Neutrophil (primary cell): ENCODE data around the gene ZMAT5.

Experiments used
- H3K27ac ChIP-seq: fragments of 200-600 bp; sonication (generic); 2 replicates; pipeline ENCODE4 v1.5.1; 2016; ENCODE audit warnings: mild to moderate bottlenecking, moderate library complexity
- H3K27me3 ChIP-seq: fragments of 200-600 bp; sonication (generic); 2 replicates; pipeline ENCODE4 v1.6.0; 2016; ENCODE audit warnings: mild to moderate bottlenecking
- H3K36me3 ChIP-seq: fragments of 200-600 bp; sonication (generic); 2 replicates; pipeline ENCODE4 v1.5.1; 2017
- H3K4me1 ChIP-seq, 2 experiments: fragments of 200-600 bp in 1 of 2; sonication (generic) in 1 of 2; 1 replicate in 1 of 2; 2 replicates in 1 of 2; pipeline versions ENCODE4 v1.5.1 to v1.6.1; 2013 to 2016; ENCODE audit warnings: low read depth in 1 of 2, low read length in 1 of 2, mild to moderate bottlenecking in 1 of 2, moderate library complexity in 1 of 2; ENCODE audit not compliant: control insufficient read depth in 1 of 2, insufficient read depth in 1 of 2
- H3K4me3 ChIP-seq, 2 experiments: fragments of 200-600 bp in 1 of 2; sonication (generic) in 1 of 2; 1 replicate in 1 of 2; 2 replicates in 1 of 2; pipeline ENCODE4 v1.5.1; 2013 to 2016; ENCODE audit warnings: low read depth in 1 of 2, low read length in 1 of 2, mild to moderate bottlenecking in 1 of 2, moderate library complexity in 1 of 2
- H3K9me3 ChIP-seq: fragments of 200-600 bp; sonication (generic); 2 replicates; pipeline ENCODE4 v1.5.1; 2016
- TF ChIP-seq, protein P1 (sequence below): fragments of 200-600 bp; sonication (generic); IDR thresholded peaks from 2 replicates; pipeline ENCODE4 v1.5.1; 2016; ENCODE audit warnings: antibody characterized with exemption

Gene ZMAT5

DNA sequence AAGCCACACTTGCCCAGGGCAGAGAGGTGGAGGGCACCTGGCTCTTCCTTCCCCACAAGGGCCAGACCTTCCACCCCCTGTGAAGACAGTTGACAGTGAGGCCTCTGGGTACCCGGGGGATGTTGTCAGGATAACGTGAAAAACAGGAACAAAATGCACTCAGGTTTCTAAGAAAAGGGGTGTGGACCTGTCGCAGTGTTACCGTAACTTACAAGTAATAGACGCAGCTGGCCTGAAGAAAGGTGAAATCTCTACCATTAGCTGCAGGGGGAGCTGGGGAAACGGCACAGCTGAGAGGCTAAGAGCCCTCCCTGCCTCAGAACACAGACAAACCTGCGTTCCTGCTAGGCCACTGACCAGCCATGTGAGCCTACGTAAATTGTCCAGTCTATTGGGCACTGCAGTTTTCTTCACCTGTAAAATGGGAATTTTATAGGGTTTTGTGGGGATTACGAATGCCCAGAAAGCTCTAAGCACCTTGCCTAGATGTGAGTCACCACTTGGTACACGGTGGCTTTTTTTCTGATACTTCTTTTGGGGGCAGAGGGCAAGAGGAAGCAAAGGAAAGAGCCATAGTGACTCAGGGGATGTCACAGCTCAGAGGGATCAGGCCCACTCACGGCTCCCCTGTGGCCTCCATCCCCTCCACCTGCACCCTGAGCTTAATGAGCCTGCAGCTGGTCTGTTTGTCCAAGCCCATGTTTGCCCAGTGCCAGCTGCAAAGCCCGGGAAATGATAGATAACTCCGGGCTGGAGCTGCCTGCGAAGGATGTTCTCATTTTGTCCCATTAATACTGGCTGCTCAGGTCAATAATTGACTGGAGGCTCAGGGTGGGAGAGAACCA lies 65.4 kb downstream of the ZMAT5 start:
- Histone ChIP-seq H3K27ac (no peak overlapping the region), H3K27me3 (peaks cover 23% of the 10 kb centered on the region), H3K4me1 (peaks cover 13 to 22% of the 10 kb centered on the region in 2 experiments), H3K4me3 (no peak overlapping the region), H3K9me3 (no peaks in the 10 kb centered on the region), H3K36me3 (peaks cover 12% of the 10 kb centered on the region)
- TF ChIP-seq, protein P1, sequence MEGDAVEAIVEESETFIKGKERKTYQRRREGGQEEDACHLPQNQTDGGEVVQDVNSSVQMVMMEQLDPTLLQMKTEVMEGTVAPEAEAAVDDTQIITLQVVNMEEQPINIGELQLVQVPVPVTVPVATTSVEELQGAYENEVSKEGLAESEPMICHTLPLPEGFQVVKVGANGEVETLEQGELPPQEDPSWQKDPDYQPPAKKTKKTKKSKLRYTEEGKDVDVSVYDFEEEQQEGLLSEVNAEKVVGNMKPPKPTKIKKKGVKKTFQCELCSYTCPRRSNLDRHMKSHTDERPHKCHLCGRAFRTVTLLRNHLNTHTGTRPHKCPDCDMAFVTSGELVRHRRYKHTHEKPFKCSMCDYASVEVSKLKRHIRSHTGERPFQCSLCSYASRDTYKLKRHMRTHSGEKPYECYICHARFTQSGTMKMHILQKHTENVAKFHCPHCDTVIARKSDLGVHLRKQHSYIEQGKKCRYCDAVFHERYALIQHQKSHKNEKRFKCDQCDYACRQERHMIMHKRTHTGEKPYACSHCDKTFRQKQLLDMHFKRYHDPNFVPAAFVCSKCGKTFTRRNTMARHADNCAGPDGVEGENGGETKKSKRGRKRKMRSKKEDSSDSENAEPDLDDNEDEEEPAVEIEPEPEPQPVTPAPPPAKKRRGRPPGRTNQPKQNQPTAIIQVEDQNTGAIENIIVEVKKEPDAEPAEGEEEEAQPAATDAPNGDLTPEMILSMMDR, result no peak

DNA sequence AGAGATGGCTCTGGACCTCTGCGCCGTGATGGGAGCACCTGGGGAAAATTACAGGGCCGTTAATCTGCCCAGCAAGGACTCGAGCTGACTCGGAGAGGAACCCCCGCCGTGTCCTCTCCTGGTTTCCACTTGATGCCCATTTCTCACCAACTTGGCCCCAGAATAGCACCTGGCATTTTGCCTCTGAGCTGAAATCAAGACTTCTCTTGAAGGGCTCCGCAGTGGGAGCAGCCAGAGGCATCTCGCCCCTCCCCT lies 66.0 kb downstream of the ZMAT5 start:
- H3K4me3 ChIP-seq, result no peak overlapping the region
- TF ChIP-seq, protein P1, result no peak
- peaks cover 22% of the 10 kb centered on the region for H3K27me3 ChIP-seq
- H3K27ac ChIP-seq, result no peak overlapping the region
- peaks cover 13 to 22% of the 10 kb centered on the region in 2 experiments for H3K4me1 ChIP-seq
- peaks cover 16% of the 10 kb centered on the region for H3K36me3 ChIP-seq
- H3K9me3 ChIP-seq, result no peaks in the 10 kb centered on the region

GRCh38 chr22:29700206-29700899 lies 66.5 kb downstream of the ZMAT5 start:
- Histone ChIP-seq H3K36me3 (peaks cover 20% of the 10 kb centered on the region), H3K9me3 (no peaks in the 10 kb centered on the region), H3K27me3 (peaks cover 22% of the 10 kb centered on the region), H3K27ac (no peak overlapping the region), H3K4me3 (no peak overlapping the region), H3K4me1 (peaks cover 13 to 22% of the 10 kb centered on the region in 2 experiments)
- TF ChIP-seq, protein P1, result no peak

DNA sequence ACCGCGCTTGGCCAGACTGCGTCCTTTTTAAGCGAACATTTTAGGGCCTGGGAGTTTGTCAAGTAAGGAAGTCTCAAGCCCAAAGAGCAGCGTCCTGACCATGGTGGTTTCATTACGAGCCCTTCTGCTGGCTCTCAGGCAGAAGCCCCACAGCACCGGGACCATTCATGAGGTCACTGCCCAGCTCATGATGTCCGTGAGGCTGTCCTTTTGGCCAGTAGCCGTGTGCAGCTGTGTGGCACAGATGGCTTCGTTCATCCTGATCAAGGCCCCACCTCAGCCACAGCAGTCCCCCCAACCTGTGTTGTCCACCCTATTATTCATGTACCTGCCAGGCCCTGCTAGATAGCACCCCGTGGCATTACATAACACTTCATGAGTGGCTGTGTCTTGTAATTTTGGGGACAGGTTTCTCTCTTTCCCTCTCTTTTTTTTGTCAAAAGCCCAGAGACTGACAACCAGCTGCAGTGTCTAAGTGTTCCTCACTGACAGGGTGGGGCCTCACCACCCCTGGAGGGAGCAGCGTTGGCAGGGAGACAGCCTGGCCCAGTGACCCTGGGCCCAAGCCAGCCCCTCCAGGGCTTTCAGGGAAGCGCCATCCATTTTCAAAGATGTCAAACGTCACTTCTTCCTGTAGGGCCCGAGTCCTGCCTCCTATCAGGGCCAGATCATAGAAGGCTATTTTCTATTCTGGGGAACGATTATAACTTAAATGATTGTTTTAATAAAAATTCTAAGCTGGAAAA lies 68.8 kb downstream of the ZMAT5 start:
- Histone ChIP-seq H3K36me3 (peaks cover 42% of the 10 kb centered on the region), H3K27ac (no peak overlapping the region), H3K27me3 (peaks cover 13% of the 10 kb centered on the region), H3K4me3 (no peak overlapping the region), H3K4me1 (peaks cover 10 to 16% of the 10 kb centered on the region in 2 experiments), H3K9me3 (no peaks in the 10 kb centered on the region)
- TF ChIP-seq, protein P1, result no peak

- peaks cover 48% of the 10 kb centered on the region for H3K36me3 ChIP-seq
- no peaks in the 10 kb centered on the region for H3K27me3 ChIP-seq
- no peaks in the 10 kb centered on the region for H3K4me1 ChIP-seq
- no peak overlapping the region for H3K27ac ChIP-seq
- no peak overlapping the region for H3K4me3 ChIP-seq
- TF ChIP-seq, protein P1, result no peak
- H3K9me3 ChIP-seq, result no peaks in the 10 kb centered on the region
These were observed 71.5 kb downstream of the ZMAT5 start for GRCh38 chr22:29695129-29695926.
